HUDEP-2 (cell line): Measurements from ENCODE around the gene HYCC1.
"Not testable (repeated sequence)": the region's sequence is repeated elsewhere in the genome, so short reads cannot be mapped to it uniquely, and the experiment has no call there.

Experiments
- DNase-seq, 76 experiments: peaks; one replicate each; lab custom pipeline; 2025; ENCODE audit not compliant: unreplicated experiment in 76 of 76; lab: John Stamatoyannopoulos, UW

HYCC1 gene

GRCh38 chr7:22989643-22990587 is 24.0 kb downstream of the HYCC1 start:
- no peak for DNase-seq

GRCh38 chr7:22985436-22985835 is 28.5 kb downstream of the HYCC1 start:
- DNase-seq: no peak

- DNase-seq: no peak
Measured at GRCh38 chr7:22983257-22983855, 30.6 kb downstream of the HYCC1 start.

DNA sequence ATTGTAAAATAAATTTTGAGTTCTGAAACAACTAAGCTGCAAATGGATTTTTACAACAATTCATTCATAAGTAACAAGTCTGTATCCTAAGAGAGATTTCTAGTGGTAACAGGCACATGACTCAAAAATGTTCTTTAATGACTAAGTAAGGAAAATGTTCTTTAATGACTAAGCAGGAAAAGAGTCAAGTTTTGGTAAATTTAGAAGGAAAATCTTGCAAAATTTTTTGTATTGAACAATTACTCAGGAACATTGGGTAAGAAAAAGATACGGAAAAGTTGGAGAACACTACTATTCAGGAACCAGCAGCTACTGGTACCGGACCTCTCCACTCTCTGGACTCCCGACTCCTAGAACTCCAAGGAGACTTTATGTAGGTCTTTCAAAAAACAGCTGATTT is 33.5 kb downstream of the HYCC1 start:
- DNase-seq: no peak

- DNase-seq: no peak
Measured at GRCh38 chr7:22979861-22980260, 34.1 kb downstream of the HYCC1 start.

GRCh38 chr7:22979251-22979650 is 34.7 kb downstream of the HYCC1 start:
- no peak for DNase-seq

GRCh38 chr7:22974636-22975035 is 39.3 kb downstream of the HYCC1 start:
- not testable (repeated sequence) for DNase-seq

DNA sequence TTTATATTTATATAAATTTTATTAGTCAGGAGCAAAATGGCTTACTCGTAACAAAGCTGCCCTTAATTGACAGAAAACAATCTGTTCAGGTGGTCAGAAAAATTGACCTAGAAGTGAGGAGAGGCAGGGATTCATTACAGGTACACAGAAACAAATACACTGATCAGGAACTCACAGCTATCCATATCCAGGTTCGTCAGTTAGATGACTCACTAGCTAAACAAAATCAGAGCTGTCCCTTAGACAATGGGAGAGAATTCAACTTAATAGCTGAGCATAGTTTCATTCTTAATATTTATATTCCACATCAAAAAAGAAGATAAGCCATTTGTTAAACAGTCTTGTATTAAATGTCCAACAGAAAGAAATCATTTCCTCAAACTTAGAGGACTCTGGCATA is 41.7 kb downstream of the HYCC1 start:
- DNase-seq: no peak

- DNase-seq: no peak
Measured at GRCh38 chr7:22969010-22969431, 44.9 kb downstream of the HYCC1 start.
